ENCODE data around the gene LTO1. TPM values are rescaled to one million over a fixed set of nuclear protein-coding genes. Genes with fewer than 3 reads are reported as not detected.

LTO1 gene
- total RNA-seq, 1 experiment from 2014 or later = 37.5 TPM

GRCh38 chr11:69654001-69654659, 21.0 kb downstream of the LTO1 start:
- no peak for TF ChIP-seq EZH2phosphoT487 (IDR thresholded peaks at IDR 0.05; ENCODE audit: borderline replicate concordance, low read length)
- TF ChIP-seq EZH2 (IDR thresholded peaks at IDR 0.05; ENCODE audit: low read length, unreplicated experiment) = no peak
- TF ChIP-seq CTCF (conservative IDR thresholded peaks at IDR 0.05; ENCODE audit: low read depth, low read length) = no peak
- Histone ChIP-seq H3K27ac (ENCODE audit: low read length) (peak overlapping the region; percentile 87), H3K9me2 (replicated peaks; ENCODE audit: low read length) (no peaks in the 10 kb centered on the region), H3K4me3 (ENCODE audit: low read length) (peak overlapping the region; percentile 24; the same call in 1 of the 2 replicates), H3K4me2 (ENCODE audit: low read length) (peak overlapping the region; percentile 48), H4K20me1 (ENCODE audit: low read length) (peaks cover 39% of the 10 kb centered on the region), H3K9ac (ENCODE audit: low read length) (peak overlapping the region; percentile 50), H3K27me3 (ENCODE audit: low read length) (no peaks in the 10 kb centered on the region), H3K36me3 (ENCODE audit: low read depth, low read length) (peaks cover 42% of the 10 kb centered on the region), H3K4me1 (ENCODE audit: insufficient read depth, low read length) (peaks cover 63% of the 10 kb centered on the region), H3F3A (ENCODE audit: low read length, unreplicated experiment) (peaks cover 39% of the 10 kb centered on the region), H2AFZ (ENCODE audit: low read length) (no peak overlapping the region), H3K9me3 (ENCODE audit: low read length) (no peaks in the 10 kb centered on the region), H3K79me2 (ENCODE audit: low read length) (peaks cover 18% of the 10 kb centered on the region)
- intact Hi-C loops (cut with micrococcal nuclease) = loop anchor here (2.0 kb wide), 1 partner anchor 17 kb away; no protein-coding TSS in a partner anchor
- POLR2A ChIA-PET (ENCODE audit: unreplicated experiment) = interaction anchor here (0.6 kb wide), 1 partner anchor 20 kb away, joined by 3 read pairs; no protein-coding TSS in a partner anchor
- ATAC-seq (peak; percentile 50), DNase-seq (peak; percentile 86)
- BruUV-seq (replicated peaks) = TSS peak; percentile 31
- CTCF ChIA-PET = no interaction called here

- peaks cover 69% of the 10 kb centered on the region for H3K4me1 ChIP-seq (ENCODE audit: insufficient read depth, low read length)
- CTCF ChIA-PET = no interaction called here
- POLR2A ChIA-PET (ENCODE audit: unreplicated experiment) = no interaction called here
Measured at GRCh38 chr11:69653406-69653960, 21.7 kb downstream of the LTO1 start.

More at GRCh38 chr11:69653406-69653960, 21.7 kb downstream of the LTO1 start:
- Histone ChIP-seq H3F3A (ENCODE audit: low read length, unreplicated experiment) (peaks cover 46% of the 10 kb centered on the region), H3K4me3 (ENCODE audit: low read length) (no peak overlapping the region), H3K4me2 (ENCODE audit: low read length) (peak overlapping the region; percentile 48), H3K79me2 (ENCODE audit: low read length) (peaks cover 25% of the 10 kb centered on the region), H3K36me3 (ENCODE audit: low read depth, low read length) (peaks cover 49% of the 10 kb centered on the region), H4K20me1 (ENCODE audit: low read length) (peaks cover 45% of the 10 kb centered on the region), H3K27ac (ENCODE audit: low read length) (peak overlapping the region; percentile 87), H2AFZ (ENCODE audit: low read length) (no peak overlapping the region), H3K9ac (ENCODE audit: low read length) (no peak overlapping the region), H3K27me3 (ENCODE audit: low read length) (no peaks in the 10 kb centered on the region), H3K9me3 (ENCODE audit: low read length) (no peaks in the 10 kb centered on the region), H3K9me2 (replicated peaks; ENCODE audit: low read length) (no peaks in the 10 kb centered on the region)
- ATAC-seq (no peak), DNase-seq (no peak)
- no TSS peak for BruUV-seq (replicated peaks)
- intact Hi-C loops (cut with micrococcal nuclease) = no loop called here
- TF ChIP-seq EZH2 (IDR thresholded peaks at IDR 0.05; ENCODE audit: low read length, unreplicated experiment) = no peak
- TF ChIP-seq EZH2phosphoT487 (IDR thresholded peaks at IDR 0.05; ENCODE audit: borderline replicate concordance, low read length) = no peak
- TF ChIP-seq CTCF (conservative IDR thresholded peaks at IDR 0.05; ENCODE audit: low read depth, low read length) = no peak

Measured in PC-3 (cell line).